GM23248 (cell line): ENCODE results near the gene MYH8.

Experiments
- EZH2 ChIP-seq: fragments of 200-600 bp; sonication (generic); IDR thresholded peaks from 2 replicates; pipeline ENCODE4 v1.6.1; 2018; ENCODE audit warnings: antibody characterized with exemption, mild to moderate bottlenecking; ENCODE audit not compliant: insufficient read depth, poor library complexity, severe bottlenecking
- EZH2phosphoT487 ChIP-seq: fragments of 200-600 bp; sonication (generic); IDR thresholded peaks from 2 replicates; pipeline ENCODE4 v1.6.1; 2018; ENCODE audit warnings: antibody characterized with exemption, moderate library complexity, mild to moderate bottlenecking, low read depth; ENCODE audit not compliant: insufficient read depth

- TF ChIP-seq EZH2phosphoT487 = no peak
- TF ChIP-seq EZH2 = no peak
Measured at GRCh38 chr17:10421900-10422542, at the start of gene MYH8.
